Esophagus muscularis mucosa (tissue), 4 donors: ENCODE measurements around the gene MFSD6. TPM values are rescaled to one million over a fixed set of nuclear protein-coding genes. Genes with fewer than 3 reads are reported as not detected.

ENCODE experiments used
- DNase-seq: peaks from one replicate; pipeline ENCODE4 v3.0.0-alpha.2; 2017; ENCODE audit errors: extremely low spot score
- H3K27ac ChIP-seq, 4 donors: fragments of 200-600 bp; sonication (generic); replicated peaks in 1 of 4; 1 replicate in 3 of 4; 2 replicates in 1 of 4; pipeline ENCODE4 v1.5.1; 2016 to 2019; ENCODE audit warnings: mild to moderate bottlenecking in 1 of 4
- H3K27me3 ChIP-seq, 4 donors: fragments of 200-600 bp; sonication (generic); one replicate each; pipeline versions ENCODE4 v1.5.1 to v1.6.0; 2016 to 2019
- H3K36me3 ChIP-seq, 4 donors: fragments of 200-600 bp; sonication (generic); one replicate each; pipeline ENCODE4 v1.5.1; 2016 to 2019
- H3K4me1 ChIP-seq, 4 donors: fragments of 200-600 bp; sonication (generic); one replicate each; pipeline ENCODE4 v1.5.1; 2016 to 2019
- H3K4me3 ChIP-seq, 4 donors: fragments of 200-600 bp; sonication (generic); 1 replicate in 2 of 4; 2 replicates in 2 of 4; pipeline ENCODE4 v1.5.1; 2016 to 2019; ENCODE audit warnings: mild to moderate bottlenecking in 4 of 4, moderate library complexity in 1 of 4
- H3K9me3 ChIP-seq, 4 donors: fragments of 200-600 bp; sonication (generic); 1 replicate in 3 of 4; 2 replicates in 1 of 4; pipeline ENCODE4 v1.5.1; 2016 to 2019
- CTCF ChIP-seq, 3 experiments: fragments of 200-600 bp in 2 of 3; fragments of 450-650 bp in 1 of 3; sonication (generic) in 2 of 3; IDR thresholded peaks; one replicate each; pipeline ENCODE4 v1.5.1; 2017 to 2019; ENCODE audit warnings: antibody characterized with exemption in 3 of 3, mild to moderate bottlenecking in 2 of 3, moderate library complexity in 1 of 3
- EP300 ChIP-seq: sonication (generic); formaldehyde crosslinking; IDR thresholded peaks from one replicate; pipeline ENCODE4 v1.6.1; 2017; ENCODE audit warnings: antibody characterized with exemption
- POLR2A ChIP-seq: fragments of 450-650 bp; IDR thresholded peaks from one replicate; pipeline ENCODE4 v1.6.1; 2017; ENCODE audit warnings: antibody characterized with exemption, moderate library complexity, mild to moderate bottlenecking, low read depth
- POLR2AphosphoS5 ChIP-seq, 2 donors: sonication (generic); formaldehyde crosslinking; IDR thresholded peaks; one replicate each; pipeline ENCODE4 v1.6.1; 2017; ENCODE audit warnings: antibody characterized with exemption in 2 of 2
- WGBS: methylation state at CpG from one replicate; pipeline ENCODE4 v1.1.5; 2018; 5-methylcytosine and 5-hydroxymethylcytosine counted together
- intact Hi-C: fragments of 100-400 bp; cut with DNase I; formaldehyde crosslinking; loops from one replicate; pipeline ENCODE4 v1.15.1; 2023
- total RNA-seq, 4 donors: library from RNA; depleted of rRNA; stranded (reverse); fragments of >200 nt; gene quantifications; one replicate each; pipeline versions ENCODE4 v1.1.0 to v1.2.1, GENCODE V29; 2016

The MFSD6 gene
- total RNA-seq, 4 donors from 2014 or later = 145 to 180 (median 163) TPM

- TF ChIP-seq POLR2A = no peak
- TF ChIP-seq CTCF (IDR thresholded peaks at IDR 0.05) = no peak
- no peak for TF ChIP-seq EP300
- no peak for TF ChIP-seq POLR2AphosphoS5 (IDR thresholded peaks at IDR 0.05)
- intact Hi-C loops = no loop called here
- WGBS = 100% methylated on average over 2 of the region's 2 CpGs
- peaks cover 0 to 14% (median 7%) of the 10 kb centered on the region in 4 donors for H3K4me1 ChIP-seq
- no peak for DNase-seq
- H3K27ac ChIP-seq = no peak overlapping the region
- peaks cover 0 to 4% (median 1%) of the 10 kb centered on the region in 4 donors for H3K36me3 ChIP-seq
- H3K4me3 ChIP-seq = no peak overlapping the region
- no peaks in the 10 kb centered on the region for H3K27me3 ChIP-seq
- H3K9me3 ChIP-seq = no peaks in the 10 kb centered on the region
These were observed 46.6 kb downstream of the MFSD6 start for GRCh38 chr2:190454795-190455194.

- H3K36me3 ChIP-seq = peaks cover 0 to 4% (median 1%) of the 10 kb centered on the region in 4 donors
- 85% methylated on average over 7 of the region's 7 CpGs for WGBS
- no peak overlapping the region for H3K4me3 ChIP-seq
- intact Hi-C loops = no loop called here
- H3K27me3 ChIP-seq = no peaks in the 10 kb centered on the region
- peaks cover 0 to 10% (median 9%) of the 10 kb centered on the region in 4 donors for H3K4me1 ChIP-seq
- no peaks in the 10 kb centered on the region for H3K9me3 ChIP-seq
- no peak for DNase-seq
- TF ChIP-seq POLR2AphosphoS5 (IDR thresholded peaks at IDR 0.05) (no peak), POLR2A (no peak), CTCF (IDR thresholded peaks at IDR 0.05) (no peak), EP300 (no peak)
- H3K27ac ChIP-seq = no peak overlapping the region
These were observed 47.4 kb downstream of the MFSD6 start for GRCh38 chr2:190455358-190456095.

GRCh38 chr2:190456833-190457232 lies 48.7 kb downstream of the MFSD6 start:
- Histone ChIP-seq H3K27ac (no peak overlapping the region), H3K27me3 (no peaks in the 10 kb centered on the region), H3K4me1 (peaks cover 0 to 5% (median 2%) of the 10 kb centered on the region in 4 donors), H3K9me3 (no peaks in the 10 kb centered on the region), H3K4me3 (no peak overlapping the region), H3K36me3 (peaks cover 0 to 4% (median 1%) of the 10 kb centered on the region in 4 donors)
- intact Hi-C loops = no loop called here
- 89% methylated on average over 7 of the region's 7 CpGs for WGBS
- TF ChIP-seq POLR2AphosphoS5 (IDR thresholded peaks at IDR 0.05) (no peak), CTCF (IDR thresholded peaks at IDR 0.05) (no peak), POLR2A (no peak), EP300 (no peak)
- no peak for DNase-seq

GRCh38 chr2:190457256-190457655 lies 49.1 kb downstream of the MFSD6 start:
- intact Hi-C loops = no loop called here
- WGBS = 98% methylated on average over 2 of the region's 2 CpGs
- H3K4me3 ChIP-seq = no peak overlapping the region

More at GRCh38 chr2:190457256-190457655, 49.1 kb downstream of the MFSD6 start:
- no peak for DNase-seq
- H3K36me3 ChIP-seq = peaks cover 0 to 4% (median 1%) of the 10 kb centered on the region in 4 donors
- no peak overlapping the region for H3K27ac ChIP-seq
- H3K9me3 ChIP-seq = no peaks in the 10 kb centered on the region
- peaks cover 0 to 3% (median under 1%) of the 10 kb centered on the region in 4 donors for H3K4me1 ChIP-seq
- TF ChIP-seq POLR2AphosphoS5 (IDR thresholded peaks at IDR 0.05) (no peak), CTCF (IDR thresholded peaks at IDR 0.05) (no peak), EP300 (no peak)
- H3K27me3 ChIP-seq = no peaks in the 10 kb centered on the region
